ENCODE data around the gene HECW1.

Gene HECW1

DNA sequence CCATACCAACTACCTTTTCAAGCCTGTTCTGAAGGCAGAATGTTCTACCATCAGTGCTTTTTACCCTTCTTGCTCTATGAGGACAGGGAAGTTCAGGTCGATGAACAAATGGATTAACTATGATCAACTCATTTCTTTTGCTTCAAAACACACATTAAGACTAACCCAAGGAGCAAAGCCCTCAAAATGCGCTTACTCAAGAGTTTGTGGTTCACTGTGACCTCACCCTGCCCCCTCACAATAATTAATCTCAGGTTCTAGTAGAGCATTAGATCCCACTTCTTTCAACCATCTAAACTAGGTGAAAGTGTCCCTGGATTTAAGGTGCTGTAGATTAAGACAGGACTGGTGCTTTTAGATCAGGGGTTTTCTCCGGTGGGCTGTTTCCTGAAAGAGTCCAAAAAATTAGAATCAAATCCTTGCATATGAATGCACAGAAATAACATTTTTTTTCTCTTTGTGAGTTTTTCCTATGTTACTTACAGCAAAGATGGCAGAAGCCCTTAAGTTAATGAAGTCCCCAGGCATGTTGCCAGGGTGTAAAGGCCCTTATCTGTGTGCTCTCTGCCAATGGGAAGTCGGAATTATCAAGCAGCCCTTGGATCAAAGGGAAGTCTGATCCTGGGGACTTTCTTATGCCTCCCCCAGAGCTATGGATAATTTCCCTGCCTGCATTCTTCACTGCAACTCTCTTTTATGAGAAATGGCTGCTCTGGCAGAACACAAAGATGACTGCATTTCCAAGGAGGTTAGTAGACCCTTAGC, 264.9 kb downstream of the HECW1 start:
- ATAC-seq = no peak

DNA sequence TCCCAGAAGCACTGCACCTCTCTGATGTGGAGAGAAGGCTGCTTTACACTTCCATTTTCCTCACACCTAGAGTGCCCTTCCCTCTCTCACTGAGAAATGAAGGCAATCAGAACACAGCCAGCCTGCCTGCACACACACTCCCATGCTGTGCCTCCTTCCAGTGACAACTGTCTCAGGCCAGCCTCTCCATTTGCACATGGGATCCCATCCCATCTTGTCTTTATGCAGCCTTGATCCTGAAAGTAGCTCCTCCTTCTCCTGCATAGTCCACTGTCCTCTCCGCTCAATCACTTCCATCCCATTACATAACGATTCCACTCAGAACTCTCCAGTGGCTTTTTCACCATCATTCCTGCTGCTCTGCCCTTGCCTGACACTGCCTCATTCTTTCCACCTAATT, 266.8 kb downstream of the HECW1 start:
- TF ChIP-seq, protein P1, sequence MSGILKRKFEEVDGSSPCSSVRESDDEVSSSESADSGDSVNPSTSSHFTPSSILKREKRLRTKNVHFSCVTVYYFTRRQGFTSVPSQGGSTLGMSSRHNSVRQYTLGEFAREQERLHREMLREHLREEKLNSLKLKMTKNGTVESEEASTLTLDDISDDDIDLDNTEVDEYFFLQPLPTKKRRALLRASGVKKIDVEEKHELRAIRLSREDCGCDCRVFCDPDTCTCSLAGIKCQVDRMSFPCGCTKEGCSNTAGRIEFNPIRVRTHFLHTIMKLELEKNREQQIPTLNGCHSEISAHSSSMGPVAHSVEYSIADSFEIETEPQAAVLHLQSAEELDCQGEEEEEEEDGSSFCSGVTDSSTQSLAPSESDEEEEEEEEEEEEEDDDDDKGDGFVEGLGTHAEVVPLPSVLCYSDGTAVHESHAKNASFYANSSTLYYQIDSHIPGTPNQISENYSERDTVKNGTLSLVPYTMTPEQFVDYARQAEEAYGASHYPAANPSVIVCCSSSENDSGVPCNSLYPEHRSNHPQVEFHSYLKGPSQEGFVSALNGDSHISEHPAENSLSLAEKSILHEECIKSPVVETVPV (CRISPR knock-in tag; IDR thresholded peaks at IDR 0.05) = no peak
- TF ChIP-seq ZNF70 (CRISPR knock-in tag; IDR thresholded peaks at IDR 0.05) (no peak), ZNF565 (CRISPR knock-in tag; conservative IDR thresholded peaks at IDR 0.05; ENCODE audit: low read depth) (no peak), ESRRG (CRISPR knock-in tag; IDR thresholded peaks at IDR 0.05) (no peak), SNAI2 (CRISPR knock-in tag; IDR thresholded peaks at IDR 0.05) (no peak), ZC3H10 (CRISPR knock-in tag; IDR thresholded peaks at IDR 0.05) (no peak), TOX (CRISPR knock-in tag; IDR thresholded peaks at IDR 0.05; ENCODE audit: borderline replicate concordance) (no peak), RARB (CRISPR knock-in tag; IDR thresholded peaks at IDR 0.05) (no peak), OSR1 (CRISPR knock-in tag; IDR thresholded peaks at IDR 0.05) (no peak), ARNTL (CRISPR knock-in tag; IDR thresholded peaks at IDR 0.05; ENCODE audit: borderline replicate concordance, low read depth) (no peak)
- TF ChIP-seq, protein P2, sequence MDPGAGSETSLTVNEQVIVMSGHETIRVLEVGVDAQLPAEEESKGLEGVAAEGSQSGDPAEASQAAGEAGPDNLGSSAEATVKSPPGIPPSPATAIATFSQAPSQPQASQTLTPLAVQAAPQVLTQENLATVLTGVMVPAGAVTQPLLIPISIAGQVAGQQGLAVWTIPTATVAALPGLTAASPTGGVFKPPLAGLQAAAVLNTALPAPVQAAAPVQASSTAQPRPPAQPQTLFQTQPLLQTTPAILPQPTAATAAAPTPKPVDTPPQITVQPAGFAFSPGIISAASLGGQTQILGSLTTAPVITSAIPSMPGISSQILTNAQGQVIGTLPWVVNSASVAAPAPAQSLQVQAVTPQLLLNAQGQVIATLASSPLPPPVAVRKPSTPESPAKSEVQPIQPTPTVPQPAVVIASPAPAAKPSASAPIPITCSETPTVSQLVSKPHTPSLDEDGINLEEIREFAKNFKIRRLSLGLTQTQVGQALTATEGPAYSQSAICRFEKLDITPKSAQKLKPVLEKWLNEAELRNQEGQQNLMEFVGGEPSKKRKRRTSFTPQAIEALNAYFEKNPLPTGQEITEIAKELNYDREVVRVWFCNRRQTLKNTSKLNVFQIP (CRISPR knock-in tag; IDR thresholded peaks at IDR 0.05; ENCODE audit: borderline replicate concordance, low read depth) = no peak
- TF ChIP-seq, protein P3, sequence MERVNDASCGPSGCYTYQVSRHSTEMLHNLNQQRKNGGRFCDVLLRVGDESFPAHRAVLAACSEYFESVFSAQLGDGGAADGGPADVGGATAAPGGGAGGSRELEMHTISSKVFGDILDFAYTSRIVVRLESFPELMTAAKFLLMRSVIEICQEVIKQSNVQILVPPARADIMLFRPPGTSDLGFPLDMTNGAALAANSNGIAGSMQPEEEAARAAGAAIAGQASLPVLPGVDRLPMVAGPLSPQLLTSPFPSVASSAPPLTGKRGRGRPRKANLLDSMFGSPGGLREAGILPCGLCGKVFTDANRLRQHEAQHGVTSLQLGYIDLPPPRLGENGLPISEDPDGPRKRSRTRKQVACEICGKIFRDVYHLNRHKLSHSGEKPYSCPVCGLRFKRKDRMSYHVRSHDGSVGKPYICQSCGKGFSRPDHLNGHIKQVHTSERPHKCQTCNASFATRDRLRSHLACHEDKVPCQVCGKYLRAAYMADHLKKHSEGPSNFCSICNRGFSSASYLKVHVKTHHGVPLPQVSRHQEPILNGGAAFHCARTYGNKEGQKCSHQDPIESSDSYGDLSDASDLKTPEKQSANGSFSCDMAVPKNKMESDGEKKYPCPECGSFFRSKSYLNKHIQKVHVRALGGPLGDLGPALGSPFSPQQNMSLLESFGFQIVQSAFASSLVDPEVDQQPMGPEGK (CRISPR knock-in tag; IDR thresholded peaks at IDR 0.05; ENCODE audit: borderline replicate concordance) = no peak
- ATAC-seq = no peak

More for the DNA sequence above, 264.9 kb downstream of the HECW1 start:
- TF ChIP-seq ZC3H10 (CRISPR knock-in tag; IDR thresholded peaks at IDR 0.05) (no peak), ZNF565 (CRISPR knock-in tag; conservative IDR thresholded peaks at IDR 0.05; ENCODE audit: low read depth) (no peak), ZNF8 (CRISPR knock-in tag; IDR thresholded peaks at IDR 0.05) (no peak), SNAI2 (CRISPR knock-in tag; IDR thresholded peaks at IDR 0.05) (no peak), ESRRG (CRISPR knock-in tag; IDR thresholded peaks at IDR 0.05) (no peak), CSDC2 (CRISPR knock-in tag; IDR thresholded peaks at IDR 0.05) (no peak), ZFP30 (CRISPR knock-in tag; IDR thresholded peaks at IDR 0.05) (no peak), OSR1 (CRISPR knock-in tag; IDR thresholded peaks at IDR 0.05) (no peak), ISL1 (CRISPR knock-in tag; IDR thresholded peaks at IDR 0.05) (no peak)
- TF ChIP-seq, protein P4, sequence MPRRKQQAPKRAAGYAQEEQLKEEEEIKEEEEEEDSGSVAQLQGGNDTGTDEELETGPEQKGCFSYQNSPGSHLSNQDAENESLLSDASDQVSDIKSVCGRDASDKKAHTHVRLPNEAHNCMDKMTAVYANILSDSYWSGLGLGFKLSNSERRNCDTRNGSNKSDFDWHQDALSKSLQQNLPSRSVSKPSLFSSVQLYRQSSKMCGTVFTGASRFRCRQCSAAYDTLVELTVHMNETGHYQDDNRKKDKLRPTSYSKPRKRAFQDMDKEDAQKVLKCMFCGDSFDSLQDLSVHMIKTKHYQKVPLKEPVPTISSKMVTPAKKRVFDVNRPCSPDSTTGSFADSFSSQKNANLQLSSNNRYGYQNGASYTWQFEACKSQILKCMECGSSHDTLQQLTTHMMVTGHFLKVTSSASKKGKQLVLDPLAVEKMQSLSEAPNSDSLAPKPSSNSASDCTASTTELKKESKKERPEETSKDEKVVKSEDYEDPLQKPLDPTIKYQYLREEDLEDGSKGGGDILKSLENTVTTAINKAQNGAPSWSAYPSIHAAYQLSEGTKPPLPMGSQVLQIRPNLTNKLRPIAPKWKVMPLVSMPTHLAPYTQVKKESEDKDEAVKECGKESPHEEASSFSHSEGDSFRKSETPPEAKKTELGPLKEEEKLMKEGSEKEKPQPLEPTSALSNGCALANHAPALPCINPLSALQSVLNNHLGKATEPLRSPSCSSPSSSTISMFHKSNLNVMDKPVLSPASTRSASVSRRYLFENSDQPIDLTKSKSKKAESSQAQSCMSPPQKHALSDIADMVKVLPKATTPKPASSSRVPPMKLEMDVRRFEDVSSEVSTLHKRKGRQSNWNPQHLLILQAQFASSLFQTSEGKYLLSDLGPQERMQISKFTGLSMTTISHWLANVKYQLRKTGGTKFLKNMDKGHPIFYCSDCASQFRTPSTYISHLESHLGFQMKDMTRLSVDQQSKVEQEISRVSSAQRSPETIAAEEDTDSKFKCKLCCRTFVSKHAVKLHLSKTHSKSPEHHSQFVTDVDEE (CRISPR knock-in tag; IDR thresholded peaks at IDR 0.05) = no peak
- TF ChIP-seq, protein P2 (CRISPR knock-in tag; IDR thresholded peaks at IDR 0.05; ENCODE audit: borderline replicate concordance, low read depth) = no peak
- TF ChIP-seq, protein P5, sequence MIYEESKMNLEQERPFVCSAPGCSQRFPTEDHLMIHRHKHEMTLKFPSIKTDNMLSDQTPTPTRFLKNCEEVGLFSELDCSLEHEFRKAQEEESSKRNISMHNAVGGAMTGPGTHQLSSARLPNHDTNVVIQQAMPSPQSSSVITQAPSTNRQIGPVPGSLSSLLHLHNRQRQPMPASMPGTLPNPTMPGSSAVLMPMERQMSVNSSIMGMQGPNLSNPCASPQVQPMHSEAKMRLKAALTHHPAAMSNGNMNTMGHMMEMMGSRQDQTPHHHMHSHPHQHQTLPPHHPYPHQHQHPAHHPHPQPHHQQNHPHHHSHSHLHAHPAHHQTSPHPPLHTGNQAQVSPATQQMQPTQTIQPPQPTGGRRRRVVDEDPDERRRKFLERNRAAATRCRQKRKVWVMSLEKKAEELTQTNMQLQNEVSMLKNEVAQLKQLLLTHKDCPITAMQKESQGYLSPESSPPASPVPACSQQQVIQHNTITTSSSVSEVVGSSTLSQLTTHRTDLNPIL (CRISPR knock-in tag; IDR thresholded peaks at IDR 0.05; ENCODE audit: low read depth) = no peak

Data from SK-N-SH treated with all-trans-retinoic acid at 6 μM for 48 hours (cell line).